GM21529 (cell line): ENCODE results near the gene GMPPA.

ENCODE experiments used
- ATAC-seq: cut with Tn5 transposase; IDR thresholded peaks from one replicate; pipeline ENCODE4 v1.9.1; 2021; ENCODE audit not compliant: unreplicated experiment

The GMPPA gene

GRCh38 chr2:219517954-219518778 lies 19.5 kb downstream of the GMPPA start:
- no peak for ATAC-seq

GRCh38 chr2:219519526-219519916 lies 20.8 kb downstream of the GMPPA start:
- ATAC-seq: no peak

GRCh38 chr2:219520079-219520478 lies 21.4 kb downstream of the GMPPA start:
- no peak for ATAC-seq

- no peak for ATAC-seq
These were observed 22.6 kb downstream of the GMPPA start for GRCh38 chr2:219521066-219521880.

- no peak for ATAC-seq
These were observed 23.7 kb downstream of the GMPPA start for GRCh38 chr2:219522111-219523030.

- ATAC-seq: no peak
These were observed 24.5 kb downstream of the GMPPA start for GRCh38 chr2:219523031-219523671.

- no peak for ATAC-seq
These were observed 26.1 kb downstream of the GMPPA start for GRCh38 chr2:219524817-219525216.

GRCh38 chr2:219525533-219526232 lies 27.0 kb downstream of the GMPPA start:
- no peak for ATAC-seq

GRCh38 chr2:219526320-219527075 lies 27.8 kb downstream of the GMPPA start:
- no peak for ATAC-seq

GRCh38 chr2:219527076-219527394 lies 28.3 kb downstream of the GMPPA start:
- ATAC-seq: no peak

GRCh38 chr2:219527472-219527871 lies 28.8 kb downstream of the GMPPA start:
- ATAC-seq: no peak

- ATAC-seq: peak; percentile 88
These were observed 31.6 kb downstream of the GMPPA start for GRCh38 chr2:219530048-219530963.

- ATAC-seq: no peak
These were observed 33.1 kb downstream of the GMPPA start for GRCh38 chr2:219531639-219532377.

GRCh38 chr2:219532378-219532649 lies 33.6 kb downstream of the GMPPA start:
- ATAC-seq: no peak

- ATAC-seq: no peak
These were observed 35.4 kb downstream of the GMPPA start for GRCh38 chr2:219533930-219534661.

- ATAC-seq: no peak
These were observed 37.7 kb downstream of the GMPPA start for GRCh38 chr2:219536425-219536824.

- ATAC-seq: no peak
These were observed 38.3 kb downstream of the GMPPA start for GRCh38 chr2:219536967-219537366.
